Naive thymus-derived CD4-positive, alpha-beta T cell (primary cell): ENCODE data around the gene POP4. TPM values are rescaled to one million over a fixed set of nuclear protein-coding genes. Genes with fewer than 3 reads are reported as not detected.

ENCODE experiments used
- ATAC-seq: fragments of 150-1000 bp; cut with Tn5 transposase; 2 replicates; pipeline ENCODE4 v1.10.0; 2021; ENCODE audit warnings: mild to moderate bottlenecking, moderate library complexity
- CTCF ChIA-PET: fragments of 350-600 bp; sonication (Branson Sonifier 250); formaldehyde crosslinking; loops from one replicate; lab custom pipeline; 2021; ENCODE audit warnings: antibody characterized with exemption; lab: Charles Lee
- POLR2A ChIA-PET: fragments of 350-600 bp; sonication (Branson Sonifier 250); formaldehyde crosslinking; loops from one replicate; lab custom pipeline; 2021; ENCODE audit warnings: antibody characterized with exemption, inconsistent platforms; lab: Charles Lee
- DNase-seq, 9 donors: peaks; one replicate each; pipeline versions ENCODE4 v3.0.0 to v3.0.0-alpha.2; 2020 to 2022; ENCODE audit warnings: mixed read lengths in 1 of 9
- H3K27ac ChIP-seq: one replicate; pipeline ENCODE4 v1.7.0; 2013; ENCODE audit warnings: mild to moderate bottlenecking, low read depth, low read length, moderate library complexity
- H3K27me3 ChIP-seq, 2 donors: one replicate each; pipeline ENCODE4 v1.7.0; 2013; ENCODE audit warnings: low read length in 2 of 2, mild to moderate bottlenecking in 2 of 2, moderate library complexity in 2 of 2; ENCODE audit not compliant: control insufficient read depth in 2 of 2, insufficient read depth in 2 of 2
- H3K36me3 ChIP-seq, 3 experiments: 1 replicate in 2 of 3; 2 replicates in 1 of 3; pipeline ENCODE4 v1.7.0; 2013; ENCODE audit warnings: low read length in 3 of 3, mild to moderate bottlenecking in 3 of 3, moderate library complexity in 1 of 3; ENCODE audit not compliant: insufficient read depth in 3 of 3, control insufficient read depth in 2 of 3
- H3K4me1 ChIP-seq, 2 donors: one replicate each; pipeline ENCODE4 v1.7.0; 2013; ENCODE audit warnings: low read length in 2 of 2, mild to moderate bottlenecking in 2 of 2, moderate library complexity in 1 of 2; ENCODE audit not compliant: control insufficient read depth in 2 of 2, insufficient read depth in 2 of 2
- H3K4me3 ChIP-seq: 2 replicates; pipeline ENCODE4 v1.7.0; 2013; ENCODE audit warnings: mild to moderate bottlenecking, low read length
- H3K9me3 ChIP-seq, 3 experiments: 1 replicate in 2 of 3; 2 replicates in 1 of 3; pipeline ENCODE4 v1.7.0; 2013; ENCODE audit warnings: low read length in 3 of 3; ENCODE audit not compliant: control insufficient read depth in 2 of 3
- H3K27ac Mint-ChIP-seq, 9 donors: one replicate each; pipeline ENCODE4 v1.8.0; 2020 to 2022; ENCODE audit warnings: mixed read lengths in 9 of 9, mild to moderate bottlenecking in 8 of 9, moderate library complexity in 5 of 9, inconsistent platforms in 2 of 9
- H3K27me3 Mint-ChIP-seq, 5 donors: one replicate each; pipeline ENCODE4 v1.8.0; 2021 to 2022; ENCODE audit warnings: mixed read lengths in 5 of 5, mild to moderate bottlenecking in 1 of 5
- H3K36me3 Mint-ChIP-seq, 5 donors: one replicate each; pipeline ENCODE4 v1.8.0; 2020 to 2022; ENCODE audit warnings: mixed read lengths in 5 of 5, mild to moderate bottlenecking in 3 of 5, inconsistent platforms in 1 of 5
- H3K4me1 Mint-ChIP-seq, 7 donors: one replicate each; pipeline ENCODE4 v1.8.0; 2020 to 2022; ENCODE audit warnings: mixed read lengths in 7 of 7, mild to moderate bottlenecking in 3 of 7, inconsistent platforms in 1 of 7
- H3K4me3 Mint-ChIP-seq, 10 donors: one replicate each; pipeline ENCODE4 v1.8.0; 2020 to 2022; ENCODE audit warnings: mild to moderate bottlenecking in 10 of 10, mixed read lengths in 10 of 10, moderate library complexity in 6 of 10, inconsistent platforms in 2 of 10
- H3K9me3 Mint-ChIP-seq, 11 donors: one replicate each; pipeline ENCODE4 v1.8.0; 2020 to 2022; ENCODE audit warnings: mixed read lengths in 11 of 11, mild to moderate bottlenecking in 4 of 11, inconsistent platforms in 1 of 11, moderate library complexity in 1 of 11
- intact Hi-C, 2 donors: fragments of 100-400 bp; cut with micrococcal nuclease; formaldehyde crosslinking; loops; one replicate each; pipeline ENCODE4 v1.15.1; 2023
- polyA plus RNA-seq, 2 donors: library from polyadenylated mRNA; unstranded; fragments of 300-500 nt; fragmentation: Illumina TruSeq; gene quantifications; one replicate each; pipeline ENCODE4 v1.2.3, GENCODE V29; 2021
- total RNA-seq, 6 experiments: library from RNA in 5 of 6; stranded (reverse) in 5 of 6; gene quantifications; 1 replicate in 5 of 6; 2 replicates in 1 of 6; pipeline ENCODE4 v1.2.3 and lab custom pipeline; 2021 to 2026

Gene POP4
- total and polyA plus RNA-seq, 7 experiments from 2014 or later = 45.3 to 156 (median 59.2) TPM

- no peak for DNase-seq
- CTCF ChIA-PET = interaction anchor here (0.7 kb wide), 1 partner anchor 412 kb away, joined by 3 read pairs; no protein-coding TSS in a partner anchor
- no peak for ATAC-seq
- H3K4me3 Mint-ChIP-seq = no peak overlapping the region
- H3K9me3 ChIP-seq = no peaks in the 10 kb centered on the region
- intact Hi-C loops = loop anchor here in 1 of 2 donors (2.0 kb wide), 1 partner anchor 23 kb away; no protein-coding TSS in a partner anchor
- no peak overlapping the region for H3K27ac Mint-ChIP-seq
- peaks cover 0 to 6% (median 0%) of the 10 kb centered on the region in 5 donors for H3K27me3 Mint-ChIP-seq
- POLR2A ChIA-PET = no interaction called here
- peaks cover 15 to 22% (median 19%) of the 10 kb centered on the region in 7 donors for H3K4me1 Mint-ChIP-seq
- H3K36me3 ChIP-seq = no peaks in the 10 kb centered on the region
- H3K9me3 Mint-ChIP-seq = no peaks in the 10 kb centered on the region
- H3K4me3 ChIP-seq = no peak overlapping the region
- no peaks in the 10 kb centered on the region for H3K27me3 ChIP-seq
- no peaks in the 10 kb centered on the region for H3K36me3 Mint-ChIP-seq
- peaks cover 0 to 12% of the 10 kb centered on the region in 2 donors for H3K4me1 ChIP-seq
- no peak overlapping the region for H3K27ac ChIP-seq
Observed at GRCh38 chr19:29644210-29644609, 38.1 kb downstream of the POP4 start.

DNA sequence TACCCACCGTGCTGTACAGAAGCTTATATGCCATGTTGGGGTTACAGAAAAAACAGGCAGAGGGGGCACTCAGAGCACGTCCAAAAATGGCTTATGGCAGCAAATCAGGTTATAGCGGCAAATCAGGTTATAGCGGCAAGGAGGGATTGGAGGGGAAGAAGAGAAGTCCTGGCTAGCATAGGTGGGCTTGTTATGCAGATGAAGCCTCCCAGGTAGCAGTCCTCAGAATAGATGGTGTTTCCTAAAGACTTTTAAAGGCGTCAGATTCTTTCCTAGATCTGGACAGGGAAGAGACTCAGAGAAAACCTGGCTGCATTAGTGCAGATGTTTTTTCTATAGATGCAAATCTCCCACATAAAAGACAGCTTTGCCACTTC, 39.4 kb downstream of the POP4 start:
- H3K4me3 Mint-ChIP-seq = peak overlapping the region in 9 of 10 donors; percentile 14 to 69 (median 58)
- no peaks in the 10 kb centered on the region for H3K27me3 ChIP-seq
- H3K27ac Mint-ChIP-seq = peak overlapping the region in 6 of 9 donors; percentile 30 to 56 (median 40)
- peaks cover 0 to 12% of the 10 kb centered on the region in 2 donors for H3K4me1 ChIP-seq
- ATAC-seq (no peak), DNase-seq (no peak)
- no peaks in the 10 kb centered on the region for H3K36me3 ChIP-seq
- H3K27me3 Mint-ChIP-seq = peaks cover 0 to 6% (median 0%) of the 10 kb centered on the region in 5 donors
- H3K4me3 ChIP-seq = no peak overlapping the region
- intact Hi-C loops = loop anchor here in 1 of 2 donors (2.0 kb wide), 1 partner anchor 21 kb away; no protein-coding TSS in a partner anchor
- H3K27ac ChIP-seq = no peak overlapping the region
- H3K9me3 Mint-ChIP-seq = no peaks in the 10 kb centered on the region
- H3K36me3 Mint-ChIP-seq = no peaks in the 10 kb centered on the region
- H3K4me1 Mint-ChIP-seq = peaks cover 15 to 22% (median 19%) of the 10 kb centered on the region in 7 donors
- ChIA-PET CTCF (interaction anchor here (0.8 to 1.4 kb wide), 3 partner anchors 22 to 211 kb away, joined by 4 read pairs; no protein-coding TSS in a partner anchor), POLR2A (interaction anchor here (0.9 to 1.4 kb wide), 3 partner anchors 21 to 50 kb away, joined by 3 to 4 read pairs (median 3); no protein-coding TSS in a partner anchor)
- no peaks in the 10 kb centered on the region for H3K9me3 ChIP-seq

DNA sequence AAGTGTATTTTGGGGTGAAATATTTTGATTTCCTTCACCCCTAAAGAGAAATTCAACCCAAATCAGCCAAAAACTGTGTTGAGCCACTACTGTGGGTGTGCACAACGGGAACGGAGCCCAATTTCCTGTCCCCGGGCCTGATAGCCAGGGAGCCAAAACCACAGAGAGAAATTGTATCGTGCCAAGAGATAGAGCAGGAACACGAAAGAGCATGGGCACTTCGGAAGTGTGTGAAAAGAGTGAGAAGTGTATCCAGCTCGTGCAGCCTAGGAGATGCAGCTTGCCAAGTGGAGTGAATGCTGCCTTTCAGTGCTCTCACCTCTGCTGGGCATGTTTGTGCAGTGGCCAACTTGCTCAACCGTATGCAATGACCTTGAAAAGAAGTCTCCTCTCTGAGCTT, 39.8 kb downstream of the POP4 start:
- CTCF ChIA-PET = interaction anchor here (0.8 to 1.4 kb wide), 3 partner anchors 22 to 211 kb away, joined by 4 read pairs; no protein-coding TSS in a partner anchor
- peak overlapping the region in 8 of 9 donors; percentile 25 to 82 (median 50) for H3K27ac Mint-ChIP-seq
- peaks cover 0 to 6% (median 0%) of the 10 kb centered on the region in 5 donors for H3K27me3 Mint-ChIP-seq
- H3K36me3 Mint-ChIP-seq = no peaks in the 10 kb centered on the region
- peaks cover 15 to 22% (median 19%) of the 10 kb centered on the region in 7 donors for H3K4me1 Mint-ChIP-seq
- POLR2A ChIA-PET = interaction anchor here (0.6 to 1.4 kb wide), 4 partner anchors 20 to 49 kb away, joined by 3 to 5 read pairs (median 4); no protein-coding TSS in a partner anchor
- no peak for ATAC-seq
- Histone ChIP-seq H3K27me3 (no peaks in the 10 kb centered on the region), H3K27ac (no peak overlapping the region), H3K4me3 (no peak overlapping the region), H3K9me3 (no peaks in the 10 kb centered on the region), H3K36me3 (no peaks in the 10 kb centered on the region), H3K4me1 (peaks cover 0 to 12% of the 10 kb centered on the region in 2 donors)
- peak overlapping the region in 8 of 10 donors; percentile 17 to 69 (median 59) for H3K4me3 Mint-ChIP-seq
- no peaks in the 10 kb centered on the region for H3K9me3 Mint-ChIP-seq
- no peak for DNase-seq
- intact Hi-C loops = loop anchor here in 1 of 2 donors (2.0 kb wide), 1 partner anchor 21 kb away; no protein-coding TSS in a partner anchor

GRCh38 chr19:29650772-29651387, 44.8 kb downstream of the POP4 start:
- H3K27me3 Mint-ChIP-seq = peaks cover 0 to 26% (median 0%) of the 10 kb centered on the region in 5 donors
- ATAC-seq (no peak), DNase-seq (no peak)
- no peaks in the 10 kb centered on the region for H3K27me3 ChIP-seq
- POLR2A ChIA-PET = no interaction called here
- peaks cover 0 to 6% (median 0%) of the 10 kb centered on the region in 5 donors for H3K36me3 Mint-ChIP-seq
- peaks cover 6 to 23% (median 13%) of the 10 kb centered on the region in 7 donors for H3K4me1 Mint-ChIP-seq
- no peak overlapping the region for H3K4me3 ChIP-seq
- H3K4me1 ChIP-seq = peaks cover 0 to 4% of the 10 kb centered on the region in 2 donors
- H3K9me3 Mint-ChIP-seq = peaks cover 0 to 6% (median 0%) of the 10 kb centered on the region in 11 donors
- intact Hi-C loops = no loop called here
- H3K27ac ChIP-seq = no peak overlapping the region
- H3K27ac Mint-ChIP-seq = no peak overlapping the region
- no peaks in the 10 kb centered on the region for H3K36me3 ChIP-seq
- no peak overlapping the region for H3K4me3 Mint-ChIP-seq
- CTCF ChIA-PET = interaction anchor here (0.7 kb wide), 1 partner anchor 40 kb away, joined by 4 read pairs; no protein-coding TSS in a partner anchor
- H3K9me3 ChIP-seq = no peaks in the 10 kb centered on the region

DNA sequence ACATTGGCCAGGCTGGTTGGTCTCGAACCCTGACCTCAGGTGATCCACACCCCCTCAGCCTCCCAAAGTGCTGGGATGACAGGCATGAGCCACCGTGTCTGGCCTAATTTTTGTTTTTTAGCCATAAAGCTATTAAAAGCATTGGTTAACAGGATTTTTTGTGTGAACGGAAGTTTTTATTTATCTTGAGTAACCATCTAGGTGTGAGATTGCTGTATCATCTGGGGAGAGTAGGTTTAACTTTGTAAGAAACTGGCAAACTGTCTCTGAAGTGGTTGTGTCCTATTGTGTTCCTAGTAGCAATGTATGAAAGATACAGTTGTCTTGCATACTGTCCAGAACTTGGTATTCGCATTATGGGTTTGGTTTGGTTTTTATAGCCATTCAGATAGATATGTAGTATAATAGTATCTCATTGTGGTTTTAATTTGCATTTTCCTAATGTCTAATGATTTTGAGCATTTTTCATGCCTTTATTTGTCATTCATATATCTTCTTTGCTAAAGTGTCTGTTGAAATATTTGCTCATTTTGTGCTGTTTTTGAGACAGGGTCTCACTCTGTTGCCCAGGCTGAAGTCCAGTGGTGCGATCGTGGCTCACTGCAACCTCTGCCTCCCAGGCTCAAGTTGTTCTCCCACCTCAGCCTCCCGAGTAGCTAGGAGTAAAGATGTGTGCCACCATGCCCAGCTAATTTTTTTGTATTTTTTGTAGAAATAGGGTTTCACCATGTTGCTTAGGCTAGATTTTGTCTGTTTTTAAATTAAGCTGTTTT, 45.7 kb downstream of the POP4 start:
- Histone ChIP-seq H3K4me3 (no peak overlapping the region), H3K27ac (no peak overlapping the region), H3K4me1 (no peaks in the 10 kb centered on the region), H3K36me3 (no peaks in the 10 kb centered on the region), H3K27me3 (no peaks in the 10 kb centered on the region), H3K9me3 (no peaks in the 10 kb centered on the region)
- ChIA-PET POLR2A (no interaction called here), CTCF (interaction anchor here (0.8 to 1.1 kb wide), 2 partner anchors 40 to 42 kb away, joined by 3 to 7 read pairs; no protein-coding TSS in a partner anchor)
- no peak overlapping the region for H3K4me3 Mint-ChIP-seq
- intact Hi-C loops = no loop called here
- peaks cover 0 to 26% (median 0%) of the 10 kb centered on the region in 5 donors for H3K27me3 Mint-ChIP-seq
- DNase-seq = no peak
- peaks cover 0 to 6% (median 0%) of the 10 kb centered on the region in 11 donors for H3K9me3 Mint-ChIP-seq
- peaks cover 0 to 6% (median 0%) of the 10 kb centered on the region in 5 donors for H3K36me3 Mint-ChIP-seq
- H3K27ac Mint-ChIP-seq = no peak overlapping the region
- peaks cover 0 to 17% (median 7%) of the 10 kb centered on the region in 7 donors for H3K4me1 Mint-ChIP-seq
- ATAC-seq = peak; percentile 37

DNA sequence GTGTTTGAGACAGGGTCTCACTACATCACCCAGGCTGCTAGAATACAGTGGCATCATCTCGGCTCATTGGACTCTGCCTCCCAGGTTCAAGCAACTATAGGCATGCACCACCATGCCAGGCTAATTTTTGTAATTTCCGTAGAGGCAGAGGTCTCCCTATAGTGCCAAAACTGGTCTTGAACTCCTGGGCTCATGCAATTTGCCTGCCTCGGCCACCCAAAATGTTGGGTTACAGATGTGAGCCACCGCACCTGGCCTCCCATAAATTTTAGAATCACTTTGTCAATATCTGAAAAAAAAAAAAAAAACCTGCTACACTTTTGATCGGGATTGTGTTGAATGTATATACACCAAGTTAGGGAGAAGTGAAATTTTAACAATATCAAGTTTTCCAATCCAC, 47.3 kb downstream of the POP4 start:
- no peaks in the 10 kb centered on the region for H3K9me3 ChIP-seq
- Mint-ChIP-seq H3K27me3 (peaks cover 0 to 26% (median 0%) of the 10 kb centered on the region in 5 donors), H3K9me3 (peaks cover 0 to 6% (median 0%) of the 10 kb centered on the region in 11 donors), H3K4me1 (peaks cover 0 to 14% (median 7%) of the 10 kb centered on the region in 7 donors), H3K36me3 (peaks cover 0 to 6% (median 0%) of the 10 kb centered on the region in 5 donors), H3K4me3 (no peak overlapping the region), H3K27ac (no peak overlapping the region)
- H3K4me1 ChIP-seq = no peaks in the 10 kb centered on the region
- H3K27me3 ChIP-seq = no peaks in the 10 kb centered on the region
- CTCF ChIA-PET = interaction anchor here (1.0 kb wide), 1 partner anchor 43 kb away, joined by 4 read pairs; no protein-coding TSS in a partner anchor
- intact Hi-C loops = no loop called here
- no peak overlapping the region for H3K27ac ChIP-seq
- H3K4me3 ChIP-seq = no peak overlapping the region
- DNase-seq (no peak), ATAC-seq (no peak)
- POLR2A ChIA-PET = no interaction called here
- no peaks in the 10 kb centered on the region for H3K36me3 ChIP-seq
